ENCODE measurements around the gene CDH22. TPM values are rescaled to one million over a fixed set of nuclear protein-coding genes. Genes with fewer than 3 reads are reported as not detected.

Gene CDH22
- total RNA-seq, 1 experiment from 2014 or later, result 6.4 TPM

DNA sequence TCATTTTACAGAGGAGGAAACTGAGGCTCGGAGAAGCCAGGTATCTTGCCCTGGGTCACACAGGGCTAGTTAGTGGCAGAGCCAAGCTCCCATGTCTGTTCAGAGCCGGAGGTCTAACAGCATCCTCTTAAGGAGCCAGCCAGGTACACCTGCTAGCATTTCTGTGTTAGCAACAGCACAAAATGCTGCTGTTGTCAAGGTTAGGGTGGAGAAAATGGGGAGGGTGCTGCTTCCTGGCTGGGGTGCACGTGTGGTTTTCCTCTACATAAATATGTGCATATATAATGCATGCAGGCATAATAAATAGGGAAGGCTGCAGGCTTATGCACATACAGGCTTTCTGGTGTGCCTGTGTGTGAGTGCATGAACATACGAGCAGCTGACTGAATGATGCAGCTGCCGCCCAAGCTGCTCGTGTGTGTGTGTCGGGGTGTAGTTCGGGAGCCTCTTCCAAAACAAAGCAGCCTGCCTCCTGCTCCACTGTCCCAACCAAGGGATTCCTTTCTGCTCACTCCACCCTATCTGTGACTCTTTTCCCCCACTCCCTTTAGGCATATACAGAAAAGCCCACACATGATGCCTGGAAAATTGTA, 103.6 kb downstream of the CDH22 start:
- no peak for DNase-seq
- no peak overlapping the region for H3K9ac ChIP-seq (ENCODE audit: low read length)
- H3K4me1 ChIP-seq (ENCODE audit: low read length), result no peaks in the 10 kb centered on the region
- no peak overlapping the region for H3K4me2 ChIP-seq (ENCODE audit: low read depth, low read length, poor library complexity, severe bottlenecking)
- no peaks in the 10 kb centered on the region for H4K20me1 ChIP-seq (ENCODE audit: insufficient read depth, low read depth, low read length)
- no peak overlapping the region for H3K4me3 ChIP-seq (ENCODE audit: low read length)
- no peaks in the 10 kb centered on the region for H3K79me2 ChIP-seq (ENCODE audit: low read length)
- no peaks in the 10 kb centered on the region for H3K27me3 ChIP-seq (ENCODE audit: low read length)
- no peak overlapping the region for H3K27ac ChIP-seq (ENCODE audit: low read length)
- H3K9me3 ChIP-seq (ENCODE audit: low read length), result no peaks in the 10 kb centered on the region
- no peaks in the 10 kb centered on the region for H3K36me3 ChIP-seq (ENCODE audit: insufficient read depth, low read length)
- H3K9me2 ChIP-seq (replicated peaks; ENCODE audit: insufficient read depth, low read length), result no peaks in the 10 kb centered on the region
- H2AFZ ChIP-seq (ENCODE audit: low read length), result no peak overlapping the region

DNA sequence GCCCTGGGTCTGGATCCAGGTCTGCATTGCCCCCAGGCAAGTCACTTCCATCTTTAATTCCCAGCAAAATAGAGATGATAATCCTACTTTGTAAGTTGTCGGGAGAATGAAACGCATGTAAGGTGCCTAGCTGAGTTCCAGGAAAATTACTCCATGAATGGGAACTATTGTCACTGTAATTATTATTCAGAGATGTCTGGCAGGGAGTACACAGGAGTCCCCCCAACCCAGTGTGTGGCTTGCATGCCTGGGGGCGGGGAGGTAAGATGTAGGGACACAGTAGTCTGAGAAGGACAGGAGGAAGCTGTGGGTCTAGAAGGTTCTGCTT, 104.8 kb downstream of the CDH22 start:
- Histone ChIP-seq H3K27me3 (ENCODE audit: low read length) (no peaks in the 10 kb centered on the region), H3K4me1 (ENCODE audit: low read length) (no peaks in the 10 kb centered on the region), H3K79me2 (ENCODE audit: low read length) (no peaks in the 10 kb centered on the region), H4K20me1 (ENCODE audit: insufficient read depth, low read depth, low read length) (no peaks in the 10 kb centered on the region), H3K9ac (ENCODE audit: low read length) (no peak overlapping the region), H3K9me2 (replicated peaks; ENCODE audit: insufficient read depth, low read length) (no peaks in the 10 kb centered on the region), H2AFZ (ENCODE audit: low read length) (no peak overlapping the region), H3K27ac (ENCODE audit: low read length) (no peak overlapping the region), H3K36me3 (ENCODE audit: insufficient read depth, low read length) (no peaks in the 10 kb centered on the region), H3K9me3 (ENCODE audit: low read length) (no peaks in the 10 kb centered on the region), H3K4me2 (ENCODE audit: low read depth, low read length, poor library complexity, severe bottlenecking) (no peak overlapping the region), H3K4me3 (ENCODE audit: low read length) (no peak overlapping the region)
- DNase-seq, result no peak

GRCh38 chr20:46202766-46203509, 105.4 kb downstream of the CDH22 start:
- Histone ChIP-seq H3K4me1 (ENCODE audit: low read length) (no peaks in the 10 kb centered on the region), H3K9me2 (replicated peaks; ENCODE audit: insufficient read depth, low read length) (no peaks in the 10 kb centered on the region), H3K27me3 (ENCODE audit: low read length) (no peaks in the 10 kb centered on the region), H3K4me3 (ENCODE audit: low read length) (no peak overlapping the region), H3K79me2 (ENCODE audit: low read length) (no peaks in the 10 kb centered on the region), H2AFZ (ENCODE audit: low read length) (no peak overlapping the region), H3K27ac (ENCODE audit: low read length) (no peak overlapping the region), H3K36me3 (ENCODE audit: insufficient read depth, low read length) (no peaks in the 10 kb centered on the region), H3K9ac (ENCODE audit: low read length) (no peak overlapping the region), H3K4me2 (ENCODE audit: low read depth, low read length, poor library complexity, severe bottlenecking) (no peak overlapping the region), H3K9me3 (ENCODE audit: low read length) (no peaks in the 10 kb centered on the region), H4K20me1 (ENCODE audit: insufficient read depth, low read depth, low read length) (no peaks in the 10 kb centered on the region)
- DNase-seq, result no peak

DNA sequence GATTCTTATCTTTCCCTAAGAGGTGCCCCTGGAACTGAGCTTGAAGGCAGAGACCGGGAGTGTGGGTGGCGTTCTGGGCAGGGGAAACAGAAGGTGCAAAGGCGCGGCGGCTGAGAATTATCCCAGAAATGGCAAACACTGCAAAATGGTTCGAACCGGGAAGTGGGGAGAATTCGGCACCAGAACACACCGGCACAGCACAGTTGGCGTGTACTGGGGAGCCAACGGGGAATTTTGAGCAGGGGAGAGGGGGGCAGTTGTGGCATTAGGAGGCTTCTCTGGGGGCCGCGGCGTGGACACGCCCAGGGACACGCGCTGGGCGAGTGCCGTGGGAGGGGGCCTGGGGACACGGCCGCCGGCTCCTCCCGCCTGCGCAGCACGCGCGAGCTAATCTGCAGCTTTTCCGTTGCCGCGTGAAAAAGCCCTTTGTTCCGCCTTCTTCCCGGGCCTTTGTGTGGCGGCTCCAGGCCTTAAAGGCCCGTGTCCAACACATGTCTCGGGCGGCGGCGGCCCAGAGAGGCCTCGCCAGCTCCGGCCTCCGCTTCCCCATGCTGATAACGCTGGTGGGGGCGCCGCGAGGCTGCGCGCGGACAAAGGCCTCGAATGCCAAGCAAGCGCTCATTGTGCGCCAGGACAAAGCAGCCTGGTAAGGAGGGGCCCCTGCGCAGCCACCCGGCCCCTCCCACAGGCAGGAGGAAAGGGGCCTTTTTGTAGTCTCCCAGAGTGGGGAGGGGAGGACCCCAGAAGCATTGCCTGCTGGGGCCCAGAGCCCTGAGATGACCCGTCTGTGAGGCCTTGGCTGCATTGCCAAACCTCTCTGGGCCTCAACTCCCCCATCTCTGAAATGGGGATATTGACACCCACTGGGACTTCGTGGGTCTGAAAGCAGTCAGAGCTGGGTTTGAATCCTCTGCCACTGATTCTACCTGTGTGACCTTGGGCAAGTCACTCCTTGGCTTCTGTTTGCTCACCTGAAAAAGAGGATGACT, 107.4 kb downstream of the CDH22 start:
- no peak overlapping the region for H2AFZ ChIP-seq (ENCODE audit: low read length)
- H3K27ac ChIP-seq (ENCODE audit: low read length), result no peak overlapping the region
- H3K4me3 ChIP-seq (ENCODE audit: low read length), result no peak overlapping the region
- H3K4me2 ChIP-seq (ENCODE audit: low read depth, low read length, poor library complexity, severe bottlenecking), result no peak overlapping the region
- H3K79me2 ChIP-seq (ENCODE audit: low read length), result no peaks in the 10 kb centered on the region
- DNase-seq, result no peak
- no peaks in the 10 kb centered on the region for H3K36me3 ChIP-seq (ENCODE audit: insufficient read depth, low read length)
- no peaks in the 10 kb centered on the region for H3K9me3 ChIP-seq (ENCODE audit: low read length)
- H3K4me1 ChIP-seq (ENCODE audit: low read length), result no peaks in the 10 kb centered on the region
- no peaks in the 10 kb centered on the region for H3K9me2 ChIP-seq (replicated peaks; ENCODE audit: insufficient read depth, low read length)
- no peaks in the 10 kb centered on the region for H3K27me3 ChIP-seq (ENCODE audit: low read length)
- no peaks in the 10 kb centered on the region for H4K20me1 ChIP-seq (ENCODE audit: insufficient read depth, low read depth, low read length)
- no peak overlapping the region for H3K9ac ChIP-seq (ENCODE audit: low read length)

DNA sequence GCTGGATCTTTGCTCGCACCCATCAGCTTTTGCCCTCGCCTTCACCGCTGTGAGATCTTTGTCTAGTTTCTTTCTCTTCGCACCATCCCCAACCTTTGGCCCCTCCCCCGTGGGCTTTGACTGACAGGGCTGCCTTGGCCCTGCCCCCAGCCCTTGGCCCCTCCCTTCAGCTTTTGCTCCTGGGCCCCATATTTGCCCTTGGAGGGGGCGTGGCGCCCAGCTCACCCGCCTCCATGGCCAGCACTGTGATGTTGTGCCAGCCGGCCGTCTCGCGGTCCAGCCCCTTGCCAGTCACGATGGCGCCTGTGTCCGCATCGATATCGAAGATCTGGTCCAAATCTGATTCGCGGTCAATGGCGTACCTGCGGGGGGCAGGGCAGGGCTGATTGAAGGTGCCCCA, 109.1 kb downstream of the CDH22 start:
- Histone ChIP-seq H3K27ac (ENCODE audit: low read length) (no peak overlapping the region), H3K4me1 (ENCODE audit: low read length) (no peaks in the 10 kb centered on the region), H4K20me1 (ENCODE audit: insufficient read depth, low read depth, low read length) (no peaks in the 10 kb centered on the region), H3K4me3 (ENCODE audit: low read length) (no peak overlapping the region), H3K27me3 (ENCODE audit: low read length) (no peaks in the 10 kb centered on the region), H2AFZ (ENCODE audit: low read length) (no peak overlapping the region), H3K9ac (ENCODE audit: low read length) (no peak overlapping the region), H3K36me3 (ENCODE audit: insufficient read depth, low read length) (no peaks in the 10 kb centered on the region), H3K4me2 (ENCODE audit: low read depth, low read length, poor library complexity, severe bottlenecking) (no peak overlapping the region), H3K9me2 (replicated peaks; ENCODE audit: insufficient read depth, low read length) (no peaks in the 10 kb centered on the region), H3K79me2 (ENCODE audit: low read length) (no peaks in the 10 kb centered on the region), H3K9me3 (ENCODE audit: low read length) (no peaks in the 10 kb centered on the region)
- DNase-seq, result peak; percentile 82

DNA sequence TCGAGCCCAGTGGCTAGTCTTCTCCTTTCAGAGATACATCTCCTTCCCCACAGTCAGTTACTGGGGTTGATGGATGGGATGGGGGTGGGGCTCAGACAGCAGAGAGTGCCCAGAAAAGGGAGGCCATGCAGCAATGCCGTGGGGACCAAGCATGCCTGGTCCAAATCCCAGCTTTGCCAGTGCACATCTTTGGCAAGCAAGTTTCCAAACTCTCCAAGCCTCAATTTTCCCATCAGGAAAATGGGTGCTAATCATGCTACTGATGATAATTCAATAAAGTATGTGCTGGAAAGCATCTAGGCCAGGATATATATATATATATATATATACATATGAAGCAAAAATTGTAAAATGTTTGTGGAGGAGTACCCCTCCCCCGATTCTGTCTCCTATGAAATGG, 111.3 kb downstream of the CDH22 start:
- Histone ChIP-seq H3K27ac (ENCODE audit: low read length) (no peak overlapping the region), H3K9ac (ENCODE audit: low read length) (no peak overlapping the region), H3K79me2 (ENCODE audit: low read length) (no peaks in the 10 kb centered on the region), H3K9me2 (replicated peaks; ENCODE audit: insufficient read depth, low read length) (no peaks in the 10 kb centered on the region), H4K20me1 (ENCODE audit: insufficient read depth, low read depth, low read length) (no peaks in the 10 kb centered on the region), H2AFZ (ENCODE audit: low read length) (no peak overlapping the region), H3K27me3 (ENCODE audit: low read length) (no peaks in the 10 kb centered on the region), H3K9me3 (ENCODE audit: low read length) (no peaks in the 10 kb centered on the region), H3K4me3 (ENCODE audit: low read length) (no peak overlapping the region), H3K36me3 (ENCODE audit: insufficient read depth, low read length) (no peaks in the 10 kb centered on the region; the same call in 1 of the 2 replicates), H3K4me2 (ENCODE audit: low read depth, low read length, poor library complexity, severe bottlenecking) (no peak overlapping the region), H3K4me1 (ENCODE audit: low read length) (no peaks in the 10 kb centered on the region)
- no peak for DNase-seq

- no peak overlapping the region for H3K9ac ChIP-seq (ENCODE audit: low read length)
- no peaks in the 10 kb centered on the region for H3K79me2 ChIP-seq (ENCODE audit: low read length)
- H3K4me3 ChIP-seq (ENCODE audit: low read length), result no peak overlapping the region
- no peaks in the 10 kb centered on the region for H3K9me3 ChIP-seq (ENCODE audit: low read length)
- no peaks in the 10 kb centered on the region for H3K9me2 ChIP-seq (replicated peaks; ENCODE audit: insufficient read depth, low read length)
- no peak for DNase-seq
- no peaks in the 10 kb centered on the region for H4K20me1 ChIP-seq (ENCODE audit: insufficient read depth, low read depth, low read length)
- no peaks in the 10 kb centered on the region; the same call in 1 of the 2 replicates for H3K36me3 ChIP-seq (ENCODE audit: insufficient read depth, low read length)
- peaks cover 14% of the 10 kb centered on the region for H3K4me1 ChIP-seq (ENCODE audit: low read length)
- H3K4me2 ChIP-seq (ENCODE audit: low read depth, low read length, poor library complexity, severe bottlenecking), result no peak overlapping the region
- H2AFZ ChIP-seq (ENCODE audit: low read length), result no peak overlapping the region
- H3K27ac ChIP-seq (ENCODE audit: low read length), result no peak overlapping the region
- no peaks in the 10 kb centered on the region for H3K27me3 ChIP-seq (ENCODE audit: low read length)
Measured at GRCh38 chr20:46195264-46196036, 112.8 kb downstream of the CDH22 start.

Measured in Karpas-422 (cell line).